ENCODE results near the gene MINPP1. TPM values are rescaled to one million over a fixed set of nuclear protein-coding genes. Genes with fewer than 3 reads are reported as not detected.
"Not testable (repeated sequence)": the region's sequence is repeated elsewhere in the genome, so short reads cannot be mapped to it uniquely, and the experiment has no call there.

MINPP1 gene
- total and polyA plus RNA-seq, 10 donors: 5.1 to 21.3 (median 10.5) TPM

- WGBS, 5 donors: 73 to 86% (median 83%) methylated on average over 1 to 2 of the region's 4 CpGs
- H3K27me3 ChIP-seq (replicated peaks in 1 of 7); H3K4me1 ChIP-seq; H3K9me3 ChIP-seq; DNase-seq; H3K27ac ChIP-seq; H3K4me3 ChIP-seq; intact Hi-C loops (cut with DNase I; ENCODE audit: low total_unique reads); H3K36me3 ChIP-seq: not testable (repeated sequence)
Measured at GRCh38 chr10:87498106-87498789, 6.4 kb upstream of the MINPP1 start.

- no peaks in the 10 kb centered on the region for H3K36me3 ChIP-seq
- no peak for DNase-seq
- no peak overlapping the region for H3K27ac ChIP-seq
- TF ChIP-seq POLR2AphosphoS5 (IDR thresholded peaks at IDR 0.05): no peak
- TF ChIP-seq CTCF (IDR thresholded peaks at IDR 0.05 in 8 of 11, conservative IDR thresholded peaks at IDR 0.05 in 3 of 11): no peak
- TF ChIP-seq POLR2A (IDR thresholded peaks at IDR 0.05): no peak
- no peak overlapping the region for H3K4me3 ChIP-seq
- 49 to 71% (median 56%) methylated on average over 3 of the region's 3 CpGs for WGBS, 5 donors
- peaks cover 0 to 14% (median 9%) of the 10 kb centered on the region in 6 donors for H3K4me1 ChIP-seq
- peaks cover 0 to 8% (median 0%) of the 10 kb centered on the region in 7 donors for H3K27me3 ChIP-seq (replicated peaks in 1 of 7)
- H3K9me3 ChIP-seq: no peaks in the 10 kb centered on the region
- intact Hi-C loops (cut with DNase I; ENCODE audit: low total_unique reads): no loop called here
Measured at GRCh38 chr10:87500646-87501048, 4.0 kb upstream of the MINPP1 start.

GRCh38 chr10:87503401-87503800 is 1.3 kb upstream of the MINPP1 start:
- no peak overlapping the region for H3K4me3 ChIP-seq
- intact Hi-C loops (cut with DNase I; ENCODE audit: low total_unique reads): no loop called here
- WGBS, 5 donors: 91 to 95% (median 93%) methylated on average over 8 of the region's 8 CpGs

GRCh38 chr10:87503886-87504285 is 807 bp upstream of the MINPP1 start:
- peaks cover 0 to 9% (median under 1%) of the 10 kb centered on the region in 6 donors for H3K36me3 ChIP-seq
- H3K9me3 ChIP-seq: no peaks in the 10 kb centered on the region
- peak overlapping the region in 6 of 8 donors; percentile 81 to 99 (median 96) for H3K4me3 ChIP-seq
- 80 to 87% (median 85%) methylated on average over 6 of the region's 6 CpGs for WGBS, 5 donors
- TF ChIP-seq POLR2A (IDR thresholded peaks at IDR 0.05) (no peak), CTCF (IDR thresholded peaks at IDR 0.05 in 8 of 11, conservative IDR thresholded peaks at IDR 0.05 in 3 of 11) (no peak), POLR2AphosphoS5 (IDR thresholded peaks at IDR 0.05) (no peak)
- peaks cover 10 to 37% (median 23%) of the 10 kb centered on the region in 6 donors for H3K4me1 ChIP-seq
- H3K27me3 ChIP-seq (replicated peaks in 1 of 7): peaks cover 0 to 8% (median 0%) of the 10 kb centered on the region in 7 donors
- H3K27ac ChIP-seq: peak overlapping the region in 7 of 8 donors; percentile 66 to 87 (median 83)
- DNase-seq: no peak
- intact Hi-C loops (cut with DNase I; ENCODE audit: low total_unique reads): no loop called here

More at GRCh38 chr10:87503401-87503800, 1.3 kb upstream of the MINPP1 start:
- TF ChIP-seq CTCF (IDR thresholded peaks at IDR 0.05 in 8 of 11, conservative IDR thresholded peaks at IDR 0.05 in 3 of 11) (no peak), POLR2AphosphoS5 (IDR thresholded peaks at IDR 0.05) (no peak), POLR2A (IDR thresholded peaks at IDR 0.05) (no peak)
- Histone ChIP-seq H3K9me3 (no peaks in the 10 kb centered on the region), H3K27me3 (replicated peaks in 1 of 7) (peaks cover 0 to 8% (median 0%) of the 10 kb centered on the region in 7 donors), H3K36me3 (peaks cover 0 to 4% (median 0%) of the 10 kb centered on the region in 6 donors), H3K27ac (no peak overlapping the region), H3K4me1 (peaks cover 10 to 37% (median 23%) of the 10 kb centered on the region in 6 donors)
- no peak for DNase-seq
